ENCODE results near the gene PKP2. TPM values are rescaled to one million over a fixed set of nuclear protein-coding genes. Genes with fewer than 3 reads are reported as not detected.
A peak's percentile ranks its signal among the peaks of the same experiment; 100 is the strongest.

PKP2 gene
- total and polyA plus RNA-seq, 2 experiments from 2014 or later = 363 to 376 TPM

DNA sequence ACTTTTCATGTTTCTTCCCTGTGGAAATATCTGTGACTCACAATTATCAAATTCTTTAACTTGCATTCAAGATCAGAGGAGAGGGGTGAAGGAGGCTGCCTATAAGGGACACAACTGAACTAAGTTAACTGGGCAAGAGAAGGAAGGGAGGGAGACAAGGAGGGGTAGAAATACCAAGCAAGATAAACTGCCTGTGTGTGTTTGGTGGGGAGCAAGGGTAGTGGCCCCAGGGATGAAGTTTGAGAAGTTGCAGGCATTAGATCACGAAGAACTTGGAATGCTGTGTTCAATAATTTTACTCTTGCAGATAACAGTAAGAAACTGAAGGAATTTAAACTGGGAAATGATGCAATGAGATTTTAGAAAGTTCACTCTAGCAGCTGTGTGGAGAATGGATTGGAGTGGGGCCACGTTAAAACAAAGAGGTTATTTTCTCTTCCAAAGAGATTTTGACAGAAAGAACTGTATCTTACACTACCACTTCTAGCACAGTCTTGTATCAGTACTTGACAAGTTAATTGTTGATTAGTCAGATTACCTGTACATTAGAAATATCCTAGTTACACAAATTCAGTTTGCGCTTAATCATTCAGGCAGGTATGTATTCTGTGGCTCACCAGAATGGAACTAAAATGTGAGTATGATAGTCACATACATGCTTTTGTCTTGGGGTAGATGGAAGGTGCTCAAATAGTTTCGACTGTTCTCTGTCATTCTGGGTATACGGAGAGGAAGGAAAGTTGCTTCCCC lies 7.4 kb downstream of the PKP2 start:
- peaks cover 17% of the 10 kb centered on the region for H3K36me3 ChIP-seq
- no peaks in the 10 kb centered on the region for H3K9me3 ChIP-seq (ENCODE audit: low read depth)
- peaks cover 69% of the 10 kb centered on the region for H3K4me1 ChIP-seq (ENCODE audit: low read depth)
- H3K4me3 ChIP-seq = no peak overlapping the region
- H3K27ac ChIP-seq = peak overlapping the region; percentile 92
- H3K27me3 ChIP-seq = no peaks in the 10 kb centered on the region
- DNase-seq (ENCODE audit: low read depth in 1 of 2, low spot score in 1 of 2) = peak in 1 of 2 donors; percentile 94
- TF ChIP-seq, protein P1, sequence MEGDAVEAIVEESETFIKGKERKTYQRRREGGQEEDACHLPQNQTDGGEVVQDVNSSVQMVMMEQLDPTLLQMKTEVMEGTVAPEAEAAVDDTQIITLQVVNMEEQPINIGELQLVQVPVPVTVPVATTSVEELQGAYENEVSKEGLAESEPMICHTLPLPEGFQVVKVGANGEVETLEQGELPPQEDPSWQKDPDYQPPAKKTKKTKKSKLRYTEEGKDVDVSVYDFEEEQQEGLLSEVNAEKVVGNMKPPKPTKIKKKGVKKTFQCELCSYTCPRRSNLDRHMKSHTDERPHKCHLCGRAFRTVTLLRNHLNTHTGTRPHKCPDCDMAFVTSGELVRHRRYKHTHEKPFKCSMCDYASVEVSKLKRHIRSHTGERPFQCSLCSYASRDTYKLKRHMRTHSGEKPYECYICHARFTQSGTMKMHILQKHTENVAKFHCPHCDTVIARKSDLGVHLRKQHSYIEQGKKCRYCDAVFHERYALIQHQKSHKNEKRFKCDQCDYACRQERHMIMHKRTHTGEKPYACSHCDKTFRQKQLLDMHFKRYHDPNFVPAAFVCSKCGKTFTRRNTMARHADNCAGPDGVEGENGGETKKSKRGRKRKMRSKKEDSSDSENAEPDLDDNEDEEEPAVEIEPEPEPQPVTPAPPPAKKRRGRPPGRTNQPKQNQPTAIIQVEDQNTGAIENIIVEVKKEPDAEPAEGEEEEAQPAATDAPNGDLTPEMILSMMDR (IDR thresholded peaks at IDR 0.05; ENCODE audit: low read depth, low read length) = no peak

DNA sequence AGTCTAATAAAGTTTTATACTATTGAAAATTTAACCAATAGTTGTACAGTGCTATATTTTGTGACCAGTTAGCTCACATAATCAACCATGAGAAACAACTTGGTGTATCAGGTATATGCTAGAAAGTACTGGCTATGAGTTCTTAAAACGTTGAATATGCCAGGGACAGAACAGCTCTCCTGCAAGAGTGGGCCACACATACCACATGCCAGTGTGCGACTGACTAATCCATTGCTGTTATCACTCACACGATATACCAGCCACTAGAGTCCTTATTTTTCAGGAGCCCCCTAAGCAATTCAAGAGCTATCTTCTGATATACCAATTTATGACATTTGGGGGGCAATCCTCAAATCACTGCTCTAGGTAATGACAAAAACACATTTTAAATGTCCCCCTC lies 9.5 kb downstream of the PKP2 start:
- H3K27ac ChIP-seq = peak overlapping the region; percentile 95
- no peaks in the 10 kb centered on the region for H3K27me3 ChIP-seq
- TF ChIP-seq, protein P1 (IDR thresholded peaks at IDR 0.05; ENCODE audit: low read depth, low read length) = no peak
- no peak for DNase-seq (ENCODE audit: low read depth in 1 of 2, low spot score in 1 of 2)
- H3K4me3 ChIP-seq = no peak overlapping the region
- no peaks in the 10 kb centered on the region for H3K9me3 ChIP-seq (ENCODE audit: low read depth)
- peaks cover 81% of the 10 kb centered on the region for H3K4me1 ChIP-seq (ENCODE audit: low read depth)
- H3K36me3 ChIP-seq = peaks cover 18% of the 10 kb centered on the region

DNA sequence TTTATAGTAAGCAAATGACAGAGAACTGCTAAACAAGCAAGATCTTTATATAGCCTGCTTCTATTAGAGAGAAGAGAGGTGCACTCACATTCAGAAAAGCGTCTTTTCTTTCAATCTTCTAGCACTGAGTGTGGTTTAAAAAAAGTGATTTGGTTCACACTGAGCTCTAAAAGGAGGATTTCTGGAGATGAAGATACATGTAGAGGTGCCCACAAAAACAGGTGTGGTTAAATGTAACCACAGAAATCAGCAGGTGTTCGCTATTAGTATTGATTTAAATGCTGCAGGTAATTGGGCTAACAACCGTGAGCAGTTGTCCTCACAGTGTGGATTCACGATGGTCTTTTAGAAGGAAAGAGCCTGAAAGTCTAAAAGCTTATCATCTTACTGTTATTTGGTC lies 10.7 kb downstream of the PKP2 start:
- Histone ChIP-seq H3K36me3 (peaks cover 18% of the 10 kb centered on the region), H3K9me3 (ENCODE audit: low read depth) (no peaks in the 10 kb centered on the region), H3K4me3 (no peak overlapping the region), H3K4me1 (ENCODE audit: low read depth) (peaks cover 80% of the 10 kb centered on the region), H3K27me3 (no peaks in the 10 kb centered on the region), H3K27ac (peak overlapping the region; percentile 95)
- TF ChIP-seq, protein P1 (IDR thresholded peaks at IDR 0.05; ENCODE audit: low read depth, low read length) = no peak
- DNase-seq (ENCODE audit: low read depth in 1 of 2, low spot score in 1 of 2) = no peak

DNA sequence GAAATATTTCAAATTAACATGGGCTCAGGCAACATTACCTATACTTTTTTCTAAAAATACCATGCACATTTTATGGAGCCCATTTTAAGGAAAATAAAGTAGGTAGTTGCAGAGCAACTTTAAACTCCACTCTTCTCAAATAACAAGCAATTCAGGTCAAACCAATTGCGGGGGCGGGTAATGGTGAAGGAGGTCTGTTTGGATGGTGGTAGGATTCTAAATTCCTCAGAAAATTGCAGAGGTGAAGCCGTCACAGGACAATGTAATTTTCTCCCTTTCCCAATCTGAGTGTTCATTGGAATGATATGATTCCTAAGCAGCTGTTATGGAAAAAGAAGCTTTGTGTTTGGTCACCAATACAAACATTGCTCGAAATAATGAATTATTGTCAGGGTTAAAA lies 11.6 kb downstream of the PKP2 start:
- peak overlapping the region; percentile 95 for H3K27ac ChIP-seq
- H3K36me3 ChIP-seq = peaks cover 13% of the 10 kb centered on the region
- H3K9me3 ChIP-seq (ENCODE audit: low read depth) = no peaks in the 10 kb centered on the region
- peaks cover 85% of the 10 kb centered on the region for H3K4me1 ChIP-seq (ENCODE audit: low read depth)
- no peak for DNase-seq (ENCODE audit: low read depth in 1 of 2, low spot score in 1 of 2)
- H3K4me3 ChIP-seq = no peak overlapping the region
- H3K27me3 ChIP-seq = no peaks in the 10 kb centered on the region
- TF ChIP-seq, protein P1 (IDR thresholded peaks at IDR 0.05; ENCODE audit: low read depth, low read length) = no peak

DNA sequence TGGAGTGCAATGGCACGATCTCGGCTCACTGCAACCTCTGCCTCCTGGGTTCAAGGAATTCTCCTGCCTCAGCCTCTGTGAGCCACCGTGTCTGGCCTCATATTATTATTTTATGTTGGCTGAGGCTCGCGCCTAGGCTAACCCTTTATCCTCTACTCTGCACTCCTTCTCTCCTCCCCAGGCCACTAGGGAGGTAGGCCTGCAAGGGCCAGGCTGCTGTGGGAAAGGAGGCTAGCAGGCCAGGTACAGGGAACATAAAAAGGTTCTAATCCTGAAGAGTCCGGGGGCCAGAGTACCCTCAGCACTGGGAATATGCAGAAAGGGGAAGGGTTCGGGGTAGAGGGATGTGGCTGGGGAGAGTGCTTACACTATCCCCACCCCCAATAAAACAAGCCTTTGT lies 14.9 kb downstream of the PKP2 start:
- peaks cover 85% of the 10 kb centered on the region for H3K4me1 ChIP-seq (ENCODE audit: low read depth)
- H3K4me3 ChIP-seq = no peak overlapping the region
- peaks cover 36% of the 10 kb centered on the region for H3K36me3 ChIP-seq
- no peaks in the 10 kb centered on the region for H3K9me3 ChIP-seq (ENCODE audit: low read depth)
- DNase-seq (ENCODE audit: low read depth in 1 of 2, low spot score in 1 of 2) = no peak
- H3K27ac ChIP-seq = peak overlapping the region; percentile 95
- TF ChIP-seq, protein P1 (IDR thresholded peaks at IDR 0.05; ENCODE audit: low read depth, low read length) = no peak
- no peaks in the 10 kb centered on the region for H3K27me3 ChIP-seq

Measured in cardiac muscle cell (in vitro differentiated cells and primary cell).